NB4 (cell line): Measurements from ENCODE around the gene CCDC136.

ENCODE experiments used
- CTCF ChIP-seq: IDR thresholded peaks from one replicate; pipeline ENCODE4 v1.5.1; 2012; ENCODE audit warnings: low read depth, low read length
- POLR2A ChIP-seq: IDR thresholded peaks from 2 replicates; pipeline ENCODE4 v1.6.1; 2011; ENCODE audit warnings: mild to moderate bottlenecking; ENCODE audit not compliant: insufficient read length; ENCODE audit errors: extremely low read depth

GRCh38 chr7:128868624-128869137 lies 76.9 kb downstream of the CCDC136 start:
- TF ChIP-seq CTCF, result no peak
- TF ChIP-seq POLR2A, result no peak
